Measurements from ENCODE around the gene TMEM61. TPM values are rescaled to one million over a fixed set of nuclear protein-coding genes. Genes with fewer than 3 reads are reported as not detected.
"Not testable (repeated sequence)": the region's sequence is repeated elsewhere in the genome, so short reads cannot be mapped to it uniquely, and the experiment has no call there.

Gene TMEM61
- total RNA-seq, 2 experiments from 2014 or later: not detected

DNA sequence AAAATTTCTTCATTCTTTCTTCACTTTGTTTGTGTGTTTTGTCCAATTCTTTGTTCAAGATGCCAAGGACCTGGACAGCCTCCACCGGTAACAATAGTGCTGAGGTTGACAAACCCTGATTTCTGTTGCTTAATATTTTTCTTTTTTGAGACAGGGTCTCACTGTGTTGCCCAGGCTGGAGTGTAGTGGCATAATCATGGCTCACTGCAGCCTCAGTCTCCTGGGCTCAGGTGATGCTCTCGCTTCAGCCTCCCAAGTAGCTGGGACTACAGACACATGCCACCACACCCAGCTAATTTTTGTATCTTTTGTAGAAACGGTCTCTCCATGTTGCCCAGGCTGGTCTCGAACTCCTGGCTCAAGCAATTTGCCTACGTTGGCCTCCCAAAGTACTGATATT, 16.6 kb upstream of the TMEM61 start:
- Mint-ChIP-seq H3K27me3 (ENCODE audit: low read depth) (peaks cover 10% of the 10 kb centered on the region), H3K4me1 (ENCODE audit: low read depth) (peaks cover 10% of the 10 kb centered on the region)
- H3K36me3 Mint-ChIP-seq (ENCODE audit: low read depth); ATAC-seq; POLR2A ChIA-PET; H3K27ac Mint-ChIP-seq; DNase-seq; H3K4me3 Mint-ChIP-seq; H3K9me3 Mint-ChIP-seq (ENCODE audit: insufficient read depth): not testable (repeated sequence)
- CTCF ChIA-PET: interaction anchor here (3.1 to 3.5 kb wide), 2 partner anchors 13 to 18 kb away, joined by 10 read pairs; no protein-coding TSS in a partner anchor

GRCh38 chr1:54965624-54966340, 14.6 kb upstream of the TMEM61 start:
- ChIA-PET POLR2A (no interaction called here), CTCF (interaction anchor here (1.2 to 2.5 kb wide), 3 partner anchors 13 to 20 kb away, joined by 3 to 18 read pairs (median 8); no protein-coding TSS in a partner anchor)
- ATAC-seq: peak; percentile 51
- Mint-ChIP-seq H3K36me3 (ENCODE audit: low read depth) (no peaks in the 10 kb centered on the region), H3K27ac (no peak overlapping the region), H3K4me3 (no peak overlapping the region), H3K27me3 (ENCODE audit: low read depth) (peaks cover 10% of the 10 kb centered on the region), H3K9me3 (ENCODE audit: insufficient read depth) (no peaks in the 10 kb centered on the region), H3K4me1 (ENCODE audit: low read depth) (peaks cover 10% of the 10 kb centered on the region)
- no peak for DNase-seq

DNA sequence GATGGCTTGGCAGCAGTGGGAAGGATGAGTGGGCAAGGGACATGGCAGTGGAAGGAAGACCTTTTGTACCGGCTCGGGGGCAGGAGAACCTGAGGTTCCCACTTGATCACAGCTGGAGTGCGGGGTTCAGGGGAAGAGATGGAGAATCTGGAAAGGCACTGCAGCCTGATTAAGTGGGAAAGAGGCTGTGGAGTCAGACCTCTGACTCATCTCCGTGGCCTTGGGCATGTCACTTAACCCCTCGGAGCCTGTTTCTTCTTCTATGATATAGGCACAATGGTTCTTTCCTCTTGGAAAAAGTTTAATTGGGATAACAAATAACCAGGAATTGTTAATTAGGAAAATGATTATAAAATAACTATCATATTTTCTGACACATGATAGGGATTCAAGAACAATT, 13.1 kb upstream of the TMEM61 start:
- DNase-seq (no peak), ATAC-seq (no peak)
- H3K27me3 Mint-ChIP-seq (ENCODE audit: low read depth): peaks cover 10% of the 10 kb centered on the region
- H3K27ac Mint-ChIP-seq: no peak overlapping the region
- CTCF ChIA-PET: no interaction called here
- H3K4me1 Mint-ChIP-seq (ENCODE audit: low read depth): peaks cover 10% of the 10 kb centered on the region
- H3K36me3 Mint-ChIP-seq (ENCODE audit: low read depth): no peaks in the 10 kb centered on the region
- H3K4me3 Mint-ChIP-seq: no peak overlapping the region
- POLR2A ChIA-PET: no interaction called here
- no peaks in the 10 kb centered on the region for H3K9me3 Mint-ChIP-seq (ENCODE audit: insufficient read depth)

DNA sequence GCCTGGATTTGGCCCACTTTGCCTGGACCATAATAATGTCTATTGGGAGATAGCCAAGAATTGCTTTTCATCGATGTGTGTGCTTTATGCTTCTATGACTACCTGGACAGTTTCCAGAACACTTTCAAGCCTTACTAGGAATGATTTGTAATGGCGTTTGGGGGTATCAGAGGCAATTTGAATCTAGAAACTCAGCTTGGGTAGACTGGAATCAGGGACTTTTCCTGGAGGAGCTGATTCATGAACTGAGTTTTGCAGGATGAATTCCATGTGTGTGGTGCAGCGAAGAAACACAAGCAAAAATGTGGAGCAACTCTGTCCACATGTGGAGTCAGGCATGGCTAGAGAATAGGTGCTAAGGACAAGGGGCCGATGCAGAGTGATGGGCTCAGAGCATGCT, 11.9 kb upstream of the TMEM61 start:
- DNase-seq: no peak
- Mint-ChIP-seq H3K27me3 (ENCODE audit: low read depth) (peaks cover 16% of the 10 kb centered on the region), H3K4me1 (ENCODE audit: low read depth) (peaks cover 10% of the 10 kb centered on the region), H3K9me3 (ENCODE audit: insufficient read depth) (no peaks in the 10 kb centered on the region), H3K4me3 (no peak overlapping the region), H3K36me3 (ENCODE audit: low read depth) (no peaks in the 10 kb centered on the region), H3K27ac (no peak overlapping the region)
- ATAC-seq: no peak
- CTCF ChIA-PET: no interaction called here
- POLR2A ChIA-PET: no interaction called here

- no peak for DNase-seq
- no peak overlapping the region for H3K27ac Mint-ChIP-seq
- H3K4me1 Mint-ChIP-seq (ENCODE audit: low read depth): peaks cover 10% of the 10 kb centered on the region
- peaks cover 23% of the 10 kb centered on the region for H3K27me3 Mint-ChIP-seq (ENCODE audit: low read depth)
- ChIA-PET POLR2A (no interaction called here), CTCF (no interaction called here)
- H3K9me3 Mint-ChIP-seq (ENCODE audit: insufficient read depth): no peaks in the 10 kb centered on the region
- no peaks in the 10 kb centered on the region for H3K36me3 Mint-ChIP-seq (ENCODE audit: low read depth)
- no peak overlapping the region for H3K4me3 Mint-ChIP-seq
- no peak for ATAC-seq
These were observed 10.5 kb upstream of the TMEM61 start for GRCh38 chr1:54969879-54970278.

- POLR2A ChIA-PET: no interaction called here
- CTCF ChIA-PET: interaction anchor here (1.0 kb wide), 1 partner anchor 26 kb away, joined by 3 read pairs; no protein-coding TSS in a partner anchor
- peaks cover 32% of the 10 kb centered on the region for H3K27me3 Mint-ChIP-seq (ENCODE audit: low read depth)
These were observed 9.5 kb upstream of the TMEM61 start for GRCh38 chr1:54970901-54971300.

GRCh38 chr1:54971317-54971791, 9.1 kb upstream of the TMEM61 start:
- Mint-ChIP-seq H3K4me1 (ENCODE audit: low read depth) (peaks cover under 1% of the 10 kb centered on the region), H3K27me3 (ENCODE audit: low read depth) (peaks cover 32% of the 10 kb centered on the region), H3K36me3 (ENCODE audit: low read depth) (no peaks in the 10 kb centered on the region), H3K9me3 (ENCODE audit: insufficient read depth) (no peaks in the 10 kb centered on the region), H3K4me3 (no peak overlapping the region), H3K27ac (no peak overlapping the region)
- CTCF ChIA-PET: interaction anchor here (1.0 kb wide), 1 partner anchor 26 kb away, joined by 3 read pairs; no protein-coding TSS in a partner anchor
- DNase-seq (no peak), ATAC-seq (no peak)
- POLR2A ChIA-PET: no interaction called here

More at GRCh38 chr1:54970901-54971300, 9.5 kb upstream of the TMEM61 start:
- DNase-seq: no peak
- Mint-ChIP-seq H3K9me3 (ENCODE audit: insufficient read depth) (no peaks in the 10 kb centered on the region), H3K36me3 (ENCODE audit: low read depth) (no peaks in the 10 kb centered on the region), H3K4me3 (no peak overlapping the region), H3K4me1 (ENCODE audit: low read depth) (peaks cover 5% of the 10 kb centered on the region), H3K27ac (no peak overlapping the region)
- ATAC-seq: no peak

DNA sequence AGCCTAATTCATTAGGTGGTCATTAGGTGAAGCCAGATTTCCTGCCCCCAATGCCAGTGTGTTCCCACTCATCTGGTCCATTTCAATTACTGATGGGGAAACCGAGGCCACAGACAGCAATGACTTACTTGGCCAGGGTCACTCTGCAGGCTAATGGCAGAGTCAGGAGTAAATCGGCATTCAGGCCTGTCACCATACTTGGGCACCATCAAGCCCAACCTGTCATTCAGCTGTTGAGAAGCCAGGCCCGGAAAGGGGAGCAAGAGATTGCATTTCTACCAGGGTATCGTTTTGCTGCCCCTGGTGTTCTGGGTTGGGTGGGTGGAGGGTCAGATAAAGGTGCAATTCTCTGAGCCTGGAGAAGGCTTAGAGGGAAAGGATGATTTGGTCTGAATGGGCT, 8.0 kb upstream of the TMEM61 start:
- ChIA-PET POLR2A (no interaction called here), CTCF (interaction anchor here (1.3 kb wide), 1 partner anchor 22 kb away, joined by 3 read pairs; no protein-coding TSS in a partner anchor)
- Mint-ChIP-seq H3K4me3 (no peak overlapping the region), H3K27ac (no peak overlapping the region), H3K4me1 (ENCODE audit: low read depth) (no peaks in the 10 kb centered on the region), H3K27me3 (ENCODE audit: low read depth) (peaks cover 33% of the 10 kb centered on the region), H3K9me3 (ENCODE audit: insufficient read depth) (no peaks in the 10 kb centered on the region), H3K36me3 (ENCODE audit: low read depth) (no peaks in the 10 kb centered on the region)
- no peak for ATAC-seq
- DNase-seq: no peak

GRCh38 chr1:54973205-54973921, 7.1 kb upstream of the TMEM61 start:
- POLR2A ChIA-PET: no interaction called here
- no peak overlapping the region for H3K4me3 Mint-ChIP-seq
- peaks cover 38% of the 10 kb centered on the region for H3K27me3 Mint-ChIP-seq (ENCODE audit: low read depth)
- no peak overlapping the region for H3K27ac Mint-ChIP-seq
- no peaks in the 10 kb centered on the region for H3K4me1 Mint-ChIP-seq (ENCODE audit: low read depth)
- DNase-seq (no peak), ATAC-seq (no peak)
- H3K36me3 Mint-ChIP-seq (ENCODE audit: low read depth): no peaks in the 10 kb centered on the region
- CTCF ChIA-PET: interaction anchor here (0.8 to 1.3 kb wide), 2 partner anchors 23 to 28 kb away, joined by 3 read pairs; no protein-coding TSS in a partner anchor
- no peaks in the 10 kb centered on the region for H3K9me3 Mint-ChIP-seq (ENCODE audit: insufficient read depth)

DNA sequence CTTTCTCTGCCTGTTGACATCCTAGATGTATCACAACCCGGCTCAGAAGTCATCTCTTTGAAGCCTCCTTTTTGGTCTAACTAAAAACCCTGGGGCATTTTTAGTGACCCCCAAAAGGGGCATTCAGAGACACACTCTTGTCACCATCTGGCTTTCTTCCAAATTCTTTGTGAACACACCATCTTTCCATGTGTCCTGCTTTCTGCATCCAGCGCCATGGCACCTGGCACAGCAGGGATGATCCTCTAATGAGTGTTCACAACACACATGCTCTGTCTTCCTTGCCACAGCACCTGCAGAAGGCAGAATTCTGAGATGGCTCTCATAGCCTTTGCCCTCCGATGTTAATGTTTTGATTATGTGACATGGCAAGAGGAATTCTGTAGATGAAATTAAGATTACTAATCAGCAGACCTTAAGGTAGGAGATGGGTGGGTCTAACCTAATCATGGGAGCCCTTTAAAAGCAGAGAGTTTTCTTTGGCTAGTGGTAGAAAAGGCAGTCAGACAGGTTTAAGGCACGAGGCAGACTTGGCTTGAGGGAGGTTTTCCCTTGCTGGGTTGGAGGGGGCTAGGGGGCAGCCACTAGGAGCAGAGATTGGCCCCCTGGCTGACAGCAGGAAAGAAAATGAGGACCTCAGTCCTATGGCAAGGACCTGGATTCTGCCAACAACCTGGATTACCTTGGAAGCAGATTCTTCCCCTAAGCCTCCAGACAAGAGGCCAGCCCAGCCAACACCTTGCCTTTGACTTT, 4.9 kb upstream of the TMEM61 start:
- H3K4me1 Mint-ChIP-seq (ENCODE audit: low read depth): no peaks in the 10 kb centered on the region
- H3K27ac Mint-ChIP-seq: no peak overlapping the region
- ChIA-PET POLR2A (no interaction called here), CTCF (interaction anchor here (0.9 kb wide), 1 partner anchor 20 kb away, joined by 3 read pairs; no protein-coding TSS in a partner anchor)
- H3K36me3 Mint-ChIP-seq (ENCODE audit: low read depth): no peaks in the 10 kb centered on the region
- H3K9me3 Mint-ChIP-seq (ENCODE audit: insufficient read depth): no peaks in the 10 kb centered on the region
- ATAC-seq: no peak
- H3K4me3 Mint-ChIP-seq: no peak overlapping the region
- no peak for DNase-seq
- H3K27me3 Mint-ChIP-seq (ENCODE audit: low read depth): peaks cover 45% of the 10 kb centered on the region

DNA sequence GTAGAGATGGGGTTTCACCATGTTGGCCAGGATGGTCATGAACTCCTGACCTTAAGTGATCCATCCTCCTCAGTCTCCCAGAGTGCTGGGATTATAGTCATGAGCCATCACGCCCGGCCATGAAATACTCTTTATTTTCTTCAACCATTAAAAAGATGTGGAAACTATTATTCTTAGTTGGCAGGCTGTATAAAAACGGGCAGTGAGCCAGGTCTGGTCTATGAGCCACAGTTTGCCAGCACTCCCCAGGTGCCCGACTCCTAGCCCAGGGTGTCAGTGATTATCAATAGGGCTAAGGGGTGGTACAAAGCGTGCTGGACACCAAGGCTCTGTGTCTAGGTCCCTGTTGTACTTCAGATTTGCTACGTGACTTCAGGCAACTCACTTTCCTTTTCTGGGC, 3.7 kb upstream of the TMEM61 start:
- no peak overlapping the region for H3K4me3 Mint-ChIP-seq
- peaks cover 53% of the 10 kb centered on the region for H3K27me3 Mint-ChIP-seq (ENCODE audit: low read depth)
- ATAC-seq (no peak), DNase-seq (no peak)
- H3K9me3 Mint-ChIP-seq (ENCODE audit: insufficient read depth): no peaks in the 10 kb centered on the region
- no peaks in the 10 kb centered on the region for H3K36me3 Mint-ChIP-seq (ENCODE audit: low read depth)
- H3K27ac Mint-ChIP-seq: no peak overlapping the region
- H3K4me1 Mint-ChIP-seq (ENCODE audit: low read depth): no peaks in the 10 kb centered on the region
- POLR2A ChIA-PET: interaction anchor here (1.0 kb wide), 1 partner anchor 15 kb away, joined by 3 read pairs; no protein-coding TSS in a partner anchor
- CTCF ChIA-PET: interaction anchor here (0.9 kb wide), 1 partner anchor 19 kb away, joined by 3 read pairs; no protein-coding TSS in a partner anchor

Measured in activated CD8-positive, alpha-beta T cell treated with anti-CD3 and anti-CD28 coated beads, Interleukin-2, amount 10 ng/mL, durations not matched to agents 7 days and 5 days (primary cell).